ENCODE results near the gene SPOCD1.

The SPOCD1 gene

DNA sequence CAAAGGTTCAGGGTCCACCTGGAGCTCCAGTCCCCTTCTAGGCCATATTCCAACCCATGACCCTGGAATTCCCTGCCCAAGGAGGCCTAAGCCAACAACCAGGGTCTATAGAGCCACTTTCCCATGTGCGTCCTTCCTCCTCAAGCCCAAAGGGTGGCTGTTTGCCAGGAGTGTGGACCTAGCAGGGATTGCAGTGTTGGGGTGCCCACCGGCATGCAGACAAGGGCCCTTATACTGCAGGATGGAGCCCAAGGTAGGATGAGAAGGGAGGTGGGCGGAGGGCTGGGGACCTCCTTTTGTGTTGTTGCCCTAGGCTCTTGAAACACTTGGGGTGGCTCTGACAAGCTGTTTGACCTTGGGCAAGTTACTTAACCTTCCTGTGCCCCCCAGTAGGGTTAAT, 32.0 kb downstream of the SPOCD1 start:
- peak overlapping the region in 1 of 2 donors; percentile 39 for H3K4me3 Mint-ChIP-seq
- H3K9me3 Mint-ChIP-seq, result no peaks in the 10 kb centered on the region
- no peaks in the 10 kb centered on the region for H3K36me3 Mint-ChIP-seq
- peaks cover 0 to 9% of the 10 kb centered on the region in 2 donors for H3K27me3 Mint-ChIP-seq
- no peak overlapping the region for H3K27ac Mint-ChIP-seq
- DNase-seq (no peak), ATAC-seq (replicated peaks) (no peak)
- peaks cover 55 to 64% of the 10 kb centered on the region in 2 donors for H3K4me1 Mint-ChIP-seq

DNA sequence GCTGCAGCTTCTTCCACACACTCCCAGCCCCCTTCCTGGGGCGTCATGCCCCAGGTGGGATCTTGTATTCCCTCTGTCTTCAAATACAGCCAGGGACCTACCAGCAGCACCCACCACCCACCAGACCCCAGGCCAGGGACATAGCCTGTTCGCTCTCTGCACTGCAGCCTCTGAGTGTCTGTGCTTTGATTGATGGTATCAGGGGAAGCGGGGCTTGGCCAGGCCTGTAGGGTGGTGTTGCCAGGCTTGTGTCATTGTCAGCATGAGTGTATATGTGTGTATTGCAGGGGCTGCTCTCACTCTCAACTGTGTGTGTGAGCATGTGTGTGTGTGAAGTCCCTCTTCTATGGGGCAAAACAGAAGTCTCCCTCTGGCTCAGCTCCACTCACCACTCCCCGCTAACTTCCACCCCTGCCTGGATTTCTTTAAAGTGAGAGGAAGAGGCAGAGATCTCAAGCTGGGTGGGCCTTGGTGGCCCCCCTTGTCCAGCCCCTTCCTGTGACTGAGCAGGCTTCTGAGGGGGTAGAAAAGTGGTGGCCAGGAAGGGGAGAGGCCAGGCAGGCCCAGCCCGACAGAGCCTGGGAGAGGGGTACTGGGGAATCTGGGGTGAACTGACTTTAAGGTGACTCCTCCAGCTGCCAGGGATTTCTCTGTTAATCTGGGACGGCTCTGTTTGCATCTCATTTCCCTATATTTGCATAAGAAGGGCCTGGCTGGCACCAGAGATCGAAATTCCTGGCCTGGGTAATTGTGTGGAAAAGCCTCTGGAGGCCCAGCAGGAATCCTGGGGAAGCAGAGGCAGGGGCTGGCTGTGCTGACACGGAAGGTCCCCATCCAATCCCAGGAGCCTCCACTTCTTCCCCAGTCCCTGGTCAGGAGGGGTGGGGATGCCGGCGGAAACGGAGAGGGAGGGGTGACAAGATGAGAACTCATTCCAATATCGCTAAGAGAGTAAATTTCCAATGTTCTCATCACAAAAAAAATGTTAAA, 33.1 kb downstream of the SPOCD1 start:
- no peaks in the 10 kb centered on the region for H3K9me3 Mint-ChIP-seq
- no peaks in the 10 kb centered on the region for H3K36me3 Mint-ChIP-seq
- peak overlapping the region; percentile 81 for H3K27ac Mint-ChIP-seq
- peaks cover 3 to 10% of the 10 kb centered on the region in 2 donors for H3K27me3 Mint-ChIP-seq
- no peak for DNase-seq
- no peak for ATAC-seq (replicated peaks)
- peaks cover 52 to 58% of the 10 kb centered on the region in 2 donors for H3K4me1 Mint-ChIP-seq
- H3K4me3 Mint-ChIP-seq, result no peak overlapping the region

DNA sequence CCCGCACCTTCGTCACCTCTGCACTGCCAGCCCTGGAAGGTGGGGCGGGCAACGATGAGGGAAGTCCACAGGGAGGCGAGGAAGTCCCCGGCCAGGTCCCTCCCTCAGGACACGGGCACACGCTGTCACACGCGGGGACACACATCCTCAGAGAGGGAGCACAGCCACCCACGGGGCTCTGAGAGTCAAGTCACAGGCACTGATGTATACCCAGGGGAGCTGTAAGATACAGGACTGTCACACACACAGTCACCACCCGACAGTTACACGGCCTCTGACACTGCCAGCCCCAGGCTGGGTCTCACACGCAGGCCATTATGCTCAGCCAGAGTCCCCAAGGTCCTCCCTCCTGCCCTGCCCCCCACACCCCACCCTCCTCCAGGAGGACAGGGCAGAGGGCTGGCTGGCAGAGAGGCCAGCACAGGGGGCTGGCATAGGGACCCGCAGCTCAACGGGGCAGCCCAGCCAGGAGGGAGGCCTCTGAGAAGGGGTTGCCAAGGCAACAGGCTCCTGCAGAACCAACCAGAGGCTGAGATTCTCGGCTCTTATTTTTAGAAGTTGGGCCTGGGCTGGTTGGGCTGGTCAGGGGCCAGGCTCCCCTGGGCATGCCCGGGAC, 34.0 kb downstream of the SPOCD1 start:
- no peak overlapping the region for H3K4me3 Mint-ChIP-seq
- peaks cover 12 to 19% of the 10 kb centered on the region in 2 donors for H3K27me3 Mint-ChIP-seq
- H3K27ac Mint-ChIP-seq, result peak overlapping the region; percentile 81
- no peak for DNase-seq
- ATAC-seq (replicated peaks), result peak; percentile 18 to 60
- H3K36me3 Mint-ChIP-seq, result no peaks in the 10 kb centered on the region
- no peaks in the 10 kb centered on the region for H3K9me3 Mint-ChIP-seq
- peaks cover 44 to 50% of the 10 kb centered on the region in 2 donors for H3K4me1 Mint-ChIP-seq

DNA sequence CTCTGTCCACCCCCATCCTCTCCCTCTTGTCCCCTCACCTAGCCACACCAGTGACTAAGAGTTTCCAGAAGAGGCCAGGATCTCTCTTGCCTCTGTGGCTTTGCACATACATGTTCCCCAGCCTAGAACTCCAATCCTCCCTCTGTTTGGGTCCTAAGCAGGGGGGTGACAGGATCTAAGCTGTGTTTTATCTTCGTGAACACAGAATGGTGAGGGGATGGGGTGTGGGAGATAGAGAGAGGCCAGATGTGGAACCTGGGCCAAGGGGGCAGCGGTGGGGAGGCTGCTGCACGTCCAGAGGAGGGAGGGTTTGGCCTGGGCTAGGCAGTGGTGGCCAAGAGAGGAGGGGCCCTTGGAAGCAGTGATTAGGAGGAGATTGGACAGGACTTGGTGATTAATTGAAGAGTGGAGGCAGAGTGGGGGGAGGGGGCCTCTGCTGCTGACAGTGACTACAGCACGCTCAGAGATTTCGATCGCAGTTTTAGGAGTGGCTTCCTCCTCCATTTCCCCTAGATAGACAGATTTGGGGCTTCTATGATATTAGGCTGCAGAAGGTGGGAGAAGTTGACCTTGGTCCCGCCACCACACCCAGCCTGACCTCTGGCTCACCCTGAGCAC, 34.6 kb downstream of the SPOCD1 start:
- Mint-ChIP-seq H3K27me3 (peaks cover 18 to 25% of the 10 kb centered on the region in 2 donors), H3K27ac (no peak overlapping the region), H3K9me3 (no peaks in the 10 kb centered on the region), H3K4me3 (no peak overlapping the region), H3K36me3 (no peaks in the 10 kb centered on the region), H3K4me1 (peaks cover 39 to 44% of the 10 kb centered on the region in 2 donors)
- no peak for ATAC-seq (replicated peaks)
- no peak for DNase-seq

DNA sequence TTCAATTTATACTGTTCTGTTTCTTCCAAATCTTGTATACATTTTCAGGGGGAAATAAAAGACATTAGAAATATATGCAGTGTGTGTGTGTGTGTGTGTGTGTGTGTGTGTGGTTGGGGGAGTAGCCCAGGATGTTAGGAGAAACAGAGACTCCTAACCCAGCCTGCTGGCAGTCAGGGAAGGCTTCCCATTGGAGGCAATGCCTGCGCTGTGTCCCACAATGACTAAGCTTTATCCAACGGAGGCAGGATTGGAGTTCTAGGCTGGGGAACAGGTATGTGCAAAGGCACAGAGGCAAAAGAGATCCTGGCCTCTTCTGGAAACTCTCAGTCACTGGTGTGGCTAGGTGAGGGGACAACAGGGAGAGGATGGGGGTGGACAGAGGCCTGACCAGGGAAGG, 35.2 kb downstream of the SPOCD1 start:
- DNase-seq (no peak), ATAC-seq (replicated peaks) (no peak)
- H3K4me1 Mint-ChIP-seq, result peaks cover 34 to 37% of the 10 kb centered on the region in 2 donors
- no peaks in the 10 kb centered on the region for H3K9me3 Mint-ChIP-seq
- no peaks in the 10 kb centered on the region for H3K36me3 Mint-ChIP-seq
- no peak overlapping the region for H3K4me3 Mint-ChIP-seq
- peaks cover 24 to 31% of the 10 kb centered on the region in 2 donors for H3K27me3 Mint-ChIP-seq
- peak overlapping the region; percentile 80 for H3K27ac Mint-ChIP-seq

DNA sequence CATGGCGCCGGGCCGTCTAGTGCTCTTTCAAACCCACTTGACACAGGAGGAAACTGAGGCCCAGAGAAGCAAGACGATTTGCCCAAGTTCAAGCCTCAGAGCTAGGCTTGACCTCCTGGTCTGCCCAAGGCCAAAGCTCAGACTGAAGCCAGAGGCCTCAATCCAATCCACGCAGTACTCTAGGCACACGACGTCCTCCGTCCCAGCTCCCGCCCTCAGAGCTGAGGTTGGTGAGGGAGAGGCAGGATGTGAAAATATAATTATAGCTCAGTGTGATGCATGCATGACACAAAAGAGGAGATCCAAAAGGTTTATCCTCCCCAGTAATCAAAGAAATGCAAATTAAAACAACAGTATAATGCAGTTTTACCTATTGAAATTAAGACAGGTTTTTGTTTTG, 36.1 kb downstream of the SPOCD1 start:
- H3K36me3 Mint-ChIP-seq, result no peaks in the 10 kb centered on the region

DNA sequence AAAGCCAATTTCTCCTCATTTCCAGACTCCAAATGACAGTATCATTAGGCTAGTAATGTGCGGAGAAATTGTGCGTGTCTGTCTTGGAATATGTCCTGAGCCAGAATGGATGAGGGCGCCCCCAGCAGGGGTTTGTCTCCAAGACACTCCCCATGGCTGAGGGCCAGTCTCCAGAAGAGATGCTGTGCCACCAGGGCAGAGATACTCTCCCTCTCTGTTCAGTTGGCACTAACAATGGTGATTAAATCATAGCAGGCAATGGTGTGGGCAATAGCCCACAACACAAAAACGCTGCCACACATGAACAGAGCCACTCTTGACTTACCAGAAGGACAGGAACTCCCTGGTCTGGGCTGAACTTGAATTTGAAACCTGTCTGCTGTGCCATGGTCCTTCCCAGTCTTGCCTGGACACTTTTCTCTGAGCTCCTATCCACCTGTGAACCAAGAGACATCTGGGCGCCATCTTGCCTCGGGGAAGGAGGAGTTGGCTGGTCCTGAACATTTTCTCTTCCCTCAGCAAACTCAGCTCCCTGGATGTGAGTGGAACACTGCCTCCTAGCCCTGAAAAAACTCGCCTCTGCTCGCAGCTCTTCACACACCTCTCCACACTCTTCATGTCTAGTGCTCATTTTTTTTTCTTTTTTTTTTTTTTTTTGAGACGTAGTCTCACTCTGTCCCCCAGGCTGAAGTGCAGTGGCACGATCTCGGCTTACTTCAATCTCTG, 36.9 kb downstream of the SPOCD1 start:
- Mint-ChIP-seq H3K36me3 (no peaks in the 10 kb centered on the region), H3K9me3 (no peaks in the 10 kb centered on the region), H3K27ac (no peak overlapping the region), H3K27me3 (peaks cover 41 to 45% of the 10 kb centered on the region in 2 donors), H3K4me3 (no peak overlapping the region), H3K4me1 (peaks cover 20 to 24% of the 10 kb centered on the region in 2 donors)
- DNase-seq, result no peak
- ATAC-seq (replicated peaks), result no peak

More for the DNA sequence above, 36.1 kb downstream of the SPOCD1 start:
- H3K27me3 Mint-ChIP-seq, result peaks cover 34 to 38% of the 10 kb centered on the region in 2 donors
- DNase-seq, result no peak
- H3K9me3 Mint-ChIP-seq, result no peaks in the 10 kb centered on the region
- H3K4me1 Mint-ChIP-seq, result peaks cover 26 to 28% of the 10 kb centered on the region in 2 donors
- no peak for ATAC-seq (replicated peaks)
- no peak overlapping the region for H3K27ac Mint-ChIP-seq
- H3K4me3 Mint-ChIP-seq, result no peak overlapping the region

DNA sequence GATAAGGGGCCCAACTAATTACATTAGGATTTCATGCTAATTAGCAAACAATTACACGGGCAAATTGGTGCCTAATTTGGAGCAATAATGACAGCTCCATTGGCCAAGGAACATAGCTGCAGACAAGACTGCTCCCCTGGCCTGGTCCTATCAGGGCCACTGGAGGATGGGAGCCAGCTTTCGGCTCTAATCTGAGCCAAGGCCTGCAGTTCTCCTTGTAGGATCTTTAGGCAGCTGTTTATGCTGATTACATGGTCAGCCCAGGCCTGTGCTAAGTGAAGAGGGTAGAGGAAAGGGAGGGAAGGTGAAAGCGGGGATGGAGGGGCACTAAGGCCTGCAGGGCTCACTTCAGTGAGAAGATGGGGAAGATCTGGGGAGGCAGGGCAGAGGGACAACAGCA, 39.3 kb downstream of the SPOCD1 start:
- Mint-ChIP-seq H3K27ac (no peak overlapping the region), H3K4me3 (no peak overlapping the region), H3K36me3 (no peaks in the 10 kb centered on the region), H3K4me1 (peaks cover 28 to 29% of the 10 kb centered on the region in 2 donors), H3K27me3 (peaks cover 63% of the 10 kb centered on the region in 2 donors), H3K9me3 (no peaks in the 10 kb centered on the region)
- ATAC-seq (replicated peaks) (no peak), DNase-seq (no peak)

DNA sequence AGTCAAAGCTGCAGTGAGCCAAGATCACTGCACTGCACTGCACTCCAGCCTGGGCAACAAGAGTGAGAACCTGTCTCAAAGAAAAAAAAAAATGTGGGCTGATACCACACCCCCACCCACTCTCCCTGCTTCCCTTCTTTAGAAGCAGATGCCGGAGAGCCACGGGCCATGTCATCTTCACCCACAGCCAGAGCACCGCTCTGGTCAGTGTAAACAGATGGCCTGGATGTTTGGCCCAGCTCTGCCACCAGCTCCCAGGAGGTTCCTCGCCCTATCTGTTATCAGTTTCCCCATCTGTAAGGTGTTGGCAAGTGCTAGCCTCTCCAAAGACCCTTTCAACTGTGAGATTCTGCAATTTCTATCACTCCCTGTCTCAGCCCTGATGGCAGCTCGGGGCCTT, 39.8 kb downstream of the SPOCD1 start:
- no peak for ATAC-seq (replicated peaks)
- no peaks in the 10 kb centered on the region for H3K36me3 Mint-ChIP-seq
- H3K27ac Mint-ChIP-seq, result no peak overlapping the region
- peaks cover 59 to 63% of the 10 kb centered on the region in 2 donors for H3K27me3 Mint-ChIP-seq
- H3K4me1 Mint-ChIP-seq, result peaks cover 24 to 25% of the 10 kb centered on the region in 2 donors
- no peak overlapping the region for H3K4me3 Mint-ChIP-seq
- no peaks in the 10 kb centered on the region for H3K9me3 Mint-ChIP-seq
- DNase-seq, result no peak

DNA sequence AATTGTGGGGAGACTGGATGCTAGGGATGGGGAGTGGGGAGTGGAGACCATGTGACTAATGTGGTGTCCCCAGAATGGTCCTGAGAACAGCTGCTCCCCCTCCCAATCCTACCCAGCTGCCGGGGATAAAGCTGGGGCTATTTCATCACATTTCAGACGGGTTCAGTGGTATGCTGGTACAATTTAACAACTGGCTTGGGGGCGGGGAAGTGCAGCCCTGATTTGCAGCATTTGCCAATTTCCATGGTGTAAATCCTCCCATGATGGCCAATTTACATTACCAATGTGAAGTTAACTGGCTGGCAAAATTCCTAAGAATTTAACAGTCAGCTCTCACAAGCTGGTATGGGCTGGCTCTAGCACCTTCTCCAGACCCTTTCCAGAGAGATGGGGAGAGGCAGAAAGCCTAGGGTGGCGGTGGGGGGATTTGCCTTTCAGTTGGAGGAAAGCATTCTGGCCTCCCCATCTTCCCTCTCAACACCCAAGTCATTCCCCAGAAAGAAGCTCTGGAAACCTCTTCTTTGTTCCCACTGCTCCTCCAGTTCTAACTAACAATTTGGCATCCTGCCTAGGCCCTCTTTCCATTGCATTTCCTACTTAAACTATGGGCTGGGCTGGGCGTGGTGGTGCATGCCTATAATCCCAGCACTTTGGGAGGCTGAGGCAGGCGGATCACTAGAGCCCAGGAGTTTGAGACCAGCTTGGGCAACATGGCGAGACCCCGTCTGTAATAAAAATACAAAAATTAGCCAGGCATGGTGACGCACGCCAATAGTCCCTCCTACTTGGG, 40.4 kb downstream of the SPOCD1 start:
- peaks cover 22% of the 10 kb centered on the region in 2 donors for H3K4me1 Mint-ChIP-seq
- no peaks in the 10 kb centered on the region for H3K36me3 Mint-ChIP-seq
- no peak overlapping the region for H3K4me3 Mint-ChIP-seq
- H3K27me3 Mint-ChIP-seq, result peaks cover 59 to 63% of the 10 kb centered on the region in 2 donors
- H3K27ac Mint-ChIP-seq, result no peak overlapping the region
- no peak for DNase-seq
- no peaks in the 10 kb centered on the region for H3K9me3 Mint-ChIP-seq
- no peak for ATAC-seq (replicated peaks)

DNA sequence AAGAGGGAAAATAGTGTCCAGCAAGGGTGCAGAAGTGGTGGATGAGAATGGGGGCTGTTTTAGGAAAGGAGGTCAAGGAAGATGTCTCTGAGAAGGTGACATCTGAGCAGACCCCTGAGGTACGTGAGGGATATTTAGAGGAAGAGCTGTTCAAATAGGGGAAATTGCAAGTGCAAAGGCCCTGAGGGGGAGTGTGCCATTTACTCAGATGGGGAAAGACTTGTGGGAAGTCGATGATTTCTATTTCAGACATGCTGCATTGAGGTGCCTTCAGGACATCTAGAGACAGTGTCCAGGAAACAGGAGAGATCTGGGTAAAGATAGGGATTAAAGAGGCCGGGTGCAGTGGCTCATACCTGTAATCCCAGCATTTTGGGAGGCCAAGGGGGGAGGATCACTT, 41.3 kb downstream of the SPOCD1 start:
- no peak overlapping the region for H3K27ac Mint-ChIP-seq
- ATAC-seq (replicated peaks), result no peak
- H3K27me3 Mint-ChIP-seq, result peaks cover 55 to 63% of the 10 kb centered on the region in 2 donors
- no peak for DNase-seq
- peaks cover 25 to 31% of the 10 kb centered on the region in 2 donors for H3K4me1 Mint-ChIP-seq
- no peaks in the 10 kb centered on the region for H3K36me3 Mint-ChIP-seq
- no peak overlapping the region for H3K4me3 Mint-ChIP-seq
- H3K9me3 Mint-ChIP-seq, result no peaks in the 10 kb centered on the region

DNA sequence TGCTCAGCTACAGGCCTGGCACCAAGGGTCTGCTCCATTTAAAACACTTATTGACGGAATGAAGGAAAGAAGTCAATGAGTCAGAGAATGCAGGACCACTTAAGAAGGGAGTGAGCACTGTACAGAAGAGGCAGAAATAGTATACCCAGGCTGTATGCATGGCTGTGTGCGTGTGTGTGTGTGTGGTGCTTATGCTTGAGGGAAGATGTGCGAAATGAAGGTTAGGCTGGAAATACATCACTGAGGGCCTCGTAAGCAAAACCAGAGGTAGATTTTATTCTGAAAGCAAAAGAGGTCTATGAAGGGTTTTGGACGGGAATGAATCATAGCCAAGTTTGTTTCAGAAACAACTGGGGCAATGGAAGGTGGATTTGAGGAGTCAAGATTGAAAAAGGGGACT, 42.0 kb downstream of the SPOCD1 start:
- Mint-ChIP-seq H3K9me3 (no peaks in the 10 kb centered on the region), H3K4me3 (no peak overlapping the region), H3K27ac (no peak overlapping the region), H3K27me3 (peaks cover 55 to 63% of the 10 kb centered on the region in 2 donors), H3K36me3 (no peaks in the 10 kb centered on the region), H3K4me1 (peaks cover 32 to 37% of the 10 kb centered on the region in 2 donors)
- no peak for DNase-seq
- no peak for ATAC-seq (replicated peaks)

DNA sequence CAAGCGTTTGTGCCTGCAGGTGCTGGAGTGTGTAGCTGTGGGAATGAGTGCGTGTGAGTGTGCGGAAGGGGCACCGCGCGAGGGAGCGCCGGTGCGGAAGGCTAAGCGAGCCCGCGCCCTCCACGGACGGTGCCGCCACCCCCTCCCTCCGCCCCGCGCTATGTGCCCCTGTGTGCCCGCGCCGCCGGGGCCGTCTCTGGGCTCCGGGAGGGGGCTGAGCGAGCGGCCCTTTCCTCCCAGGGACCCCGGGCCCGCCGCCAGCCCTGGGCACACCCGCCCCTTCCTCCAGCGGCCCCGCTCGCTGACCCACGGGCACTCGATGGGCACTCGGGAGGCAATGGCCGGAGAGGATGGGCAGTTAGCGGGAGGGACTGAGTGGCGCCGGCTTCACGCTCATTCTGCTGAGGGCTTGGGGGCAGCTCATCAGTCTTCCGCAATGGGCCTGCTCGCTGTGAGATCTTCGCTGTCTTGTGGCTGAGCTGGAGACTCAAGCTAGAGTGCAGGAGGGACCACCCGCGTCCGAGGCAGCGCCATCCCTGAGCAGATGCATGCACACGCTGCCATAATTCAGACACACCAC, 43.1 kb downstream of the SPOCD1 start:
- H3K36me3 Mint-ChIP-seq, result no peaks in the 10 kb centered on the region
- no peaks in the 10 kb centered on the region for H3K9me3 Mint-ChIP-seq
- H3K27ac Mint-ChIP-seq, result peak overlapping the region; percentile 75
- peak; percentile 6 to 23 for ATAC-seq (replicated peaks)
- DNase-seq, result no peak
- H3K27me3 Mint-ChIP-seq, result peaks cover 54 to 61% of the 10 kb centered on the region in 2 donors
- peaks cover 33 to 42% of the 10 kb centered on the region in 2 donors for H3K4me1 Mint-ChIP-seq
- H3K4me3 Mint-ChIP-seq, result peak overlapping the region; percentile 77 to 82

Measured in stimulated activated naive B cell treated with anti-CD40 and anti-IgM and Interleukin-4, amounts not matched to agents 10 μg/mL and 1 μg/mL and 100 μg/mL, for 72 hours (primary cell).